ENCODE results near the gene PGS1. TPM values are rescaled to one million over a fixed set of nuclear protein-coding genes. Genes with fewer than 3 reads are reported as not detected.

PGS1 gene
- total and polyA plus RNA-seq, 2 of the 8 experiments (the other 6 are each of a cell fraction or from before 2014, with no cell fraction given): 46.7 to 60.0 TPM

GRCh38 chr17:78429618-78429995 lies 51.2 kb downstream of the PGS1 start:
- Histone ChIP-seq H2BK5ac (ENCODE audit: low read depth, low read length) (no peak overlapping the region), H2AK5ac (ENCODE audit: low read depth, low read length) (no peak overlapping the region), H2BK20ac (ENCODE audit: low read length) (no peak overlapping the region), H3K27me3 (replicated peaks in 1 of 4; ENCODE audit: control insufficient read depth in 3 of 4, extremely low read depth in 1 of 4, insufficient read depth in 3 of 4, low read length in 3 of 4) (no peaks in the 10 kb centered on the region), H2BK15ac (ENCODE audit: low read length) (no peak overlapping the region), H3K23me2 (ENCODE audit: low read depth, low read length) (no peaks in the 10 kb centered on the region; the same call in 1 of the 2 replicates), H4K91ac (replicated peaks; ENCODE audit: insufficient read length, low read length) (no peak overlapping the region), H3K9ac (replicated peaks in 1 of 4; ENCODE audit: extremely low read depth in 1 of 4, low read depth in 3 of 4, low read length in 3 of 4) (no peak overlapping the region), H2AFZ (ENCODE audit: low read length) (no peak overlapping the region), H3K18ac (ENCODE audit: extremely low read depth, low read length) (no peak overlapping the region), H3K4ac (replicated peaks; ENCODE audit: insufficient read length, low read depth, low read length) (no peak overlapping the region), H3K4me3 (ENCODE audit: extremely low read depth in 1 of 4, insufficient read depth in 2 of 4, low read depth in 3 of 4, low read length in 4 of 4) (no peak overlapping the region), H3K79me1 (ENCODE audit: low read depth, low read length) (no peaks in the 10 kb centered on the region), H3K56ac (replicated peaks; ENCODE audit: insufficient read length, low read depth, low read length) (no peak overlapping the region), H3K27ac (ENCODE audit: low read depth, low read length) (no peak overlapping the region), H2BK120ac (replicated peaks; ENCODE audit: low read depth, low read length) (no peak overlapping the region), H3K14ac (ENCODE audit: insufficient read length) (no peak overlapping the region), H3K23ac (ENCODE audit: insufficient read length) (no peak overlapping the region), H2BK12ac (ENCODE audit: low read depth, low read length) (no peak overlapping the region), H3K4me2 (ENCODE audit: insufficient read depth in 1 of 2, low read depth in 2 of 2, low read length in 2 of 2) (no peak overlapping the region), H4K8ac (ENCODE audit: extremely low read depth, insufficient read depth, low read length) (no peak overlapping the region), H4K5ac (ENCODE audit: insufficient read length, low read depth, low read length) (no peak overlapping the region), H3K4me1 (replicated peaks in 1 of 4; ENCODE audit: control insufficient read depth in 3 of 4, insufficient read depth in 4 of 4, low read length in 3 of 4) (peaks cover 0 to 25% (median 14%) of the 10 kb centered on the region in 4 experiments; a peak in 6 of 7 replicates), H3K79me2 (ENCODE audit: control insufficient read depth in 1 of 2, insufficient read depth in 2 of 2, low read length in 2 of 2) (no peaks in the 10 kb centered on the region), H3K9me3 (ENCODE audit: insufficient read depth in 2 of 2, low read depth in 1 of 2, low read length in 1 of 2) (no peaks in the 10 kb centered on the region), H4K20me1 (replicated peaks in 1 of 2; ENCODE audit: control insufficient read depth in 1 of 2, insufficient read depth in 2 of 2, low read length in 2 of 2) (peaks cover 0 to 2% of the 10 kb centered on the region in 2 experiments), H3K36me3 (ENCODE audit: control insufficient read depth in 2 of 4, insufficient read depth in 4 of 4, low read length in 3 of 4) (peaks cover 7 to 15% (median 9%) of the 10 kb centered on the region in 4 experiments; a peak in 5 of 8 replicates)
- FAIRE-seq (no peak), DNase-seq (ENCODE audit: low read depth in 1 of 2, low spot score in 2 of 2) (no peak)
- ChIA-PET POLR2A (ENCODE audit: partially characterized antibody) (no interaction called here), CTCF (ENCODE audit: partially characterized antibody) (interaction anchor here (1.0 to 1.5 kb wide), 3 partner anchors 7 to 175 kb away, joined by 3 to 5 read pairs (median 4); no protein-coding TSS in a partner anchor)
- WGBS, 2 experiments (ENCODE audit: extremely low coverage in 1 of 2, insufficient coverage in 1 of 2, insufficient read length in 1 of 2, insufficient replicate concordance in 2 of 2, low coverage in 1 of 2, low lambda C conversion rate in 2 of 2, missing lambda C conversion rate in 1 of 2): 81% methylated on average over 10 of the region's 10 CpGs; no CpG with 5 or more reads in 1 of the 2 experiments
- TF ChIP-seq SP1 (IDR thresholded peaks at IDR 0.05; ENCODE audit: low read depth, low read length) (no peak), SP2 (IDR thresholded peaks at IDR 0.05; ENCODE audit: low read length) (no peak), BRCA1 (IDR thresholded peaks at IDR 0.05; ENCODE audit: low read depth, low read length) (no peak), POLR2AphosphoS5 (IDR thresholded peaks at IDR 0.05; ENCODE audit: low read depth, low read length) (no peak), ATF2 (IDR thresholded peaks at IDR 0.05; ENCODE audit: low read length) (no peak), ATF3 (IDR thresholded peaks at IDR 0.05; ENCODE audit: insufficient read depth, low read depth, low read length) (no peak), CHD2 (IDR thresholded peaks at IDR 0.05; ENCODE audit: low read length) (no peak), ASH2L (IDR thresholded peaks at IDR 0.05; ENCODE audit: low read length) (no peak), FOSL1 (IDR thresholded peaks at IDR 0.05; ENCODE audit: insufficient read depth, low read depth, low read length) (no peak), EGR1 (IDR thresholded peaks at IDR 0.05; ENCODE audit: borderline replicate concordance, low read depth, low read length) (no peak), CEBPB (IDR thresholded peaks at IDR 0.05; ENCODE audit: low read depth, low read length) (no peak), BACH1 (IDR thresholded peaks at IDR 0.05; ENCODE audit: low read length) (no peak), HDAC6 (IDR thresholded peaks at IDR 0.05; ENCODE audit: low read depth, low read length) (no peak), SUZ12 (IDR thresholded peaks at IDR 0.05; ENCODE audit: low read length) (no peak)
